Left forelimb (tissue), 1 donor: ENCODE measurements around the gene INPP5E.

ENCODE experiments used
- DNase-seq: peaks from one replicate; pipeline ENCODE4 v3.0.0-alpha.2; 2018; ENCODE audit warnings: low spot score

Gene INPP5E

DNA sequence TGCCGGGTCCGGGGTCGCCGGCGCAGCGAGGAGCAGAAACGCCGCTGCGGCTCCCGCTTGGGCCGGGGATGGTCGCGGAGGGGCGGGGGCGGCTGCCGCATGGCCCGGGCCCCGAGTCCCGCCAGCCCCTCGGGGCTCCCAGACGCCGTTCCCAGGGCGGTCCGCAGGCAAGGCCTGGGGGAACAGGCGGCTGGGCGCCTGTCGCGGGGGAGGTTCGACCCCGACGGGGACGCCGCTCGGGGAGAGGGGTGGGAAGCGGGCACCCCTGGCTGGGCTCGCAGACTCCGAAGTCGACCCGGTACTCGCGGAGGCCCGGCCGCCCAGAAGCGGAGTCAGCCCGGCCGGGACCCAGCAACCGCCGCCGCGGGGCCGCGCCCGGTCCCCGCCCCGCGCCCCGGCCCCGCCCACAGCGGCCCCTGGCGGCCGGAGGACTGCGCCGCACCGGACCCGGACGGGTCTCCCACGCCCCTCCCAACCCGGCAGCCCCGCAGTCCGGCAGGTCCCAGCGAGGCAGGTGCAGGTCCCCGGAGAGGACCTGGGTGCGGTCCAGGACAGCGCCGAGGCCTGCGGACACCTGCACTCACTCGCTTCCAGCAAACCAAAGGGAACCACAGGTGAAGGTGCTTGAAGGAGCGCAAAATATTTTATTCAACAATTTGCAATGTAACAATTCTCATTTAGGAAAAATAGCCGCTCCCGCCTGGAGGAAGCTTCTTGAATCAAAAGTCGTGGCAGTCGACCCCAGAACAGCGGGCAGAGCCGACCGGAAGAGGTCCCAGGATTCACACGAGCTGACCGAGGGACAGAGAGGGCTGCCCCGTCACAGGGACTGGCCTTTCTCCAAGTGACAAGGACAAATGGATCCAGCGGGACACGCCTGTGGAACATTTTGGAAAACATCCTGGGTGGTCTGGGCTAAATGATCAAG is at the start of gene INPP5E:
Gene INPP5E (minus strand): TSS at position 365 of the 928 bp plus-strand sequence. CDS start 426 bp downstream, outside the sequence.
- DNase-seq: peak; percentile 92

- no peak for DNase-seq
These were observed 48.9 kb upstream of the INPP5E start for GRCh38 chr9:136488247-136489214.

DNA sequence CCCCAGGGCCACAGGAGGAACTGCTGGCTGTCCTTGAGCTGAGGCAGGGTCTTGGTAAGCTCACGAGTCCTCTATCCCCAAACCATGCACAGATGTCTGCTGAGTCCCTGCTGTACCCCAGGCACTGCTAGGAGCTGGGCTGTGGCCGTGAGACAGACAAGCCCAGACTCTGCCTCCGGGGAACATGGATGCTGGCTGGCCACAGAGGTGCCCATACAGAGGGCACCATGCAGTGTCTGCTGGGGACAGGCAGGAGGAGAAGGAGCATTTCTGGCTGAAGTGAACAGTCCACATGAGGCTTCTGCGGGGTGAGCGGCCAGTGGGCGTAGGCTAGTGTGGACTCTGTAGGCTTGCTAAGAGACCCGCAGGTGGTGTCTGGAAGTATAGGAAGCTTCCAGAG is 48.0 kb upstream of the INPP5E start:
- DNase-seq: no peak

DNA sequence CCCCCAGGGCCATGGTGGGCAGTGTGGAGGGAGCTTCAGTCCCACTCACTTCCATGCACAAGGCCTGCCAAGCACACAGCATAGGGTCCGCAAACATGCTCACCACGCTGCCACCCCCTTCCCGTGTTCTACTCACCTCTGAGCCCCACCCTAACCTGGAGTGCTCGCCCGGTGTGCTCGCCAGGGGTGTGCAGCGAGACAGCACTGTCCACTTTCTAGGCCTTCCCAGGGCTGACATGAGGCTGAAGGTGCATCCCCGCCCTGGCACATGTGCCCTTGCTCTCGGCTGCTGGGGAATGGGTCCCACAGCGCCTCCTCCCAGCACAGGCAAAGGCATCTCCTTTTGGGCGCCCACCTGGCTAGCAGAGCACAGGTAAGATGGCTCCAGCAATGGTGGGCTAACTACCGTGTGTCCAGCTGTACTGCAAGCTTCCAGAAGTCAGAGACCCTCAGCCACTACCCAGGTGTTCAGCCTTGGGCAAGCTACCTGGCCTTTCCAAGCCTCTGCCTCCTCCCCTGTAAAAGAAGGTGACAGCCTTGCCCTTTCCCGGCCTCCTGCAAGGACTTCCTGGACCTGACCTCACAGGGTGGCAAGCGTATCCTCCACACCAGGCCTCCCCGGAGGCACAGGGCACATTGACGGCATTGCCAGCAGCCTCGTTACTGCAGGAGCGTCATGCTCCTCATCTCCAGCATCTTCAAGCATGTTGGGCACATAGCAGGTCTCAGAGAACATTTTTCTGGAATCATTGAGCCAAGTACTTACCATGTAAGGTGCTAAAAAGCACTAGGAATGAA is 47.4 kb upstream of the INPP5E start:
- DNase-seq: no peak

- DNase-seq: no peak
These were observed 46.5 kb upstream of the INPP5E start for GRCh38 chr9:136486131-136486530.

- peak; percentile 89 for DNase-seq
These were observed 45.7 kb upstream of the INPP5E start for GRCh38 chr9:136485049-136486045.

- DNase-seq: no peak
These were observed 44.8 kb upstream of the INPP5E start for GRCh38 chr9:136484153-136485048.

DNA sequence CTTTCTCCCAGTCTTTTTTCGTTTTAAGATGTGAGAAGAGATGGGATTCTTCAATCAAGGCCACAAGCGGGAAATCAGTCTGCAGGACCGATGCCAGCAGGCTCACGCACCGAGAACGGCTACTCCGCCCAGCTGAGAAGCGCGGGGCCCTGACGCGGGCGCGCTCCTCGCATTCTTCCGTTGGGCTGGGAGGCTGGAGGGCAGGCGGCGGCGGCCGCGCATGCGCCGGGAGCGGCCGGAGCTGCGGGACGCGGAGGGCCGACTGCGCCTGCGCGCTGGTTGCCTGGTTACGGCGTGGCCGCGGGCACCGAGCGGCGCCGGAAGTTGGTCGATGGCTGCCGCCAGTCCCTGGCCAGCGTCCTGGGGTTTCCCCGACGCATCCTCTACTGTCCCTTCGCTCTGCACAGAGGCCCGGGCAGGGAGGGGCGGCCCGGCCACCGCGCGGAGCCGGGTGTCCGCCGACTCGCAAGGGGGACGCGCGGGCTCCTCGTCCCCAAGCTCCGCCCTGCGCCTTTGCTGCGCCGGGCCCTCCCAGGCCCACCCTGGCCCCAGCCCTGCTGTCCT is 44.0 kb upstream of the INPP5E start:
- DNase-seq: peak; percentile 98

- peak; percentile 100 for DNase-seq
These were observed 43.3 kb upstream of the INPP5E start, which contains the start of gene SEC16A for GRCh38 chr9:136482793-136483588. SEC16A (minus strand) TSS chr9:136483040; CDS start chr9:136477615, 5,425 bp downstream.

DNA sequence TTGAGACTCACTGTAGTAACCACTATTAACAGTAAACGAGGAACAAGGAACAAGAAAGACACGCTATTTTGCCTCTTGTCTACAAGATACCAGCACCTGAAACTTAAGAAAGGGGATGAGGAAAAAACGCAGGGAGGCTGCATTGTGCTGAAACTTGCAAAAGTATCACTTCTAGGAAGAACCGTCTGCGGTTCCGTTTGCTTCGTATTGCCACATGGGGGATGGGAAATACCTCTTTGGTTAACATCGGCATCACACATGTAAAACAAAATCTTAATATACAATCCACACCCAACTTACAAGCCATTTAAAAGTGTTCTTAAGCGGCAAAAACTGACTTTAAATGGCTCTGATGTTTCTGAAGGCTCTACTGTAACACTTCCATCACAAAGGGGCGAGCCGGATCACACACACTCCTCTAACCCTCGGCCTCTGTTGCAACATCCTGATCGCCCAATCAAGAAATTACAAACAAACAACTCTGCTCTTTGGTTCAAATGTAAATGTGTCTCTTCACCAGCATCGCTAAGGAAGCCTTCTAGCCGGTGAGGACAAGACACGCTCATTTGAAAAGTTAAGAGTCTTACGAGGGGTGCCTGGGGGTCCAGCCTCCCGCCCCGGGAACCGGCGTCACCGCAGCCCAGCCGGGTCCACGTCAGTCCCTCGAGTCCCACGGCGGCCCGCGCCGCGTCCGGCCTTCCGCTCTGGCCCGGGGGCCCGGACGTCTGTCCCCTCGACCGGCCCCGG is 42.6 kb upstream of the INPP5E start:
- DNase-seq: no peak

DNA sequence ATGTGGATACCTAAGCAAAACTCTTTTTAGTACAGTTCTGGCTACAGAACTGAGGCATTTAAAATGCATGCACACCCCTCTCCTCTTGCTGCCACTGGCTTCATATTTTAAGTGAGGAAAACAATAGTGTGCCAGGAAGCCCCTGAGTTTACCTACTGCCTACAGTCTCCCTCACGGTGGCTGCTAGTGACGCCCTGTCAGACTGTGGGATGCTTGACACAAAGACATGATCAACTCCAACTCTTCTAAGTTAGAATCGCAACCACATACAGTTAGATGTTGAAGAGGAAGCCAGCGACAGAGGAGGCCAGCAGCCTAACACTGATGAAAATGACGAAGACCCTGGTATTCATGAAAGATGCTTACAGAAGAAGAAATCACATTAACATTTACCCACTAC is 41.9 kb upstream of the INPP5E start:
- no peak for DNase-seq

GRCh38 chr9:136476369-136477150 is 36.9 kb upstream of the INPP5E start:
- DNase-seq: no peak

GRCh38 chr9:136474974-136475865 is 35.6 kb upstream of the INPP5E start:
- DNase-seq: no peak

DNA sequence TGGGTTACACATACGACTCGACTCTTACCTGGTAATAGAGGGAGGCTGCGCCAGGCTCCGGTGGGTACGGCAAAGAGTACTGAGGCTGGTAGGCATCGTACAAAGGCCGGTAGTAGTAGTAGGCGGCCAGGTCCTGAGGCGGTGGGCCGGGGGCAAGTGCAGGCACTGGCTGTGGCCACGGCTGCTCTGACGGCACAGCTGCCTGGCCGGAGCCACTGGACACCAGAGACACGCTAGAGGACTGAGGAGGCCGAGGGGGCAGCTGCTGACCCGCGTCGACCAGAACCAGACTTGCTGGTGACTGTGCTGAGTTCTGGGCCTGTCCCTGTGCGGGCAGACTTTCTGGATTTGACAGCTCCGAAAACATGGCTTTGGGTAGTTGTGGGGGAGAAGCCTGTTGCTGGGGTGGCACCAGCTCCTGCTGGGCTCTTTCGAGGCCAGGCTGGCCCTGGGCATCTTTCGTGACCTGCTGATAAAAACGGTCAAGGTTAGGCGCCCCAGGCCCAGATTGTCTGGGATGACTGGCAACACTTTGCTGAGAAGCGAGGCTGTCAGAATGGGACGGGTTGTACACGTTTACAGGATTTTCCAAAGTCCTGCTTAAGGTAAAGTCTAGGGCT is 34.5 kb upstream of the INPP5E start:
- no peak for DNase-seq

- no peak for DNase-seq
These were observed 33.7 kb upstream of the INPP5E start for GRCh38 chr9:136473354-136473721.
